OCI-M2 (cell line): ENCODE measurements around the gene STAMBP.
"Not testable (repeated sequence)": the region's sequence is repeated elsewhere in the genome, so short reads cannot be mapped to it uniquely, and the experiment has no call there.

Experiments
- DNase-seq: peaks from one replicate; lab custom pipeline; 2025; ENCODE audit not compliant: unreplicated experiment; lab: John Stamatoyannopoulos, UW

The STAMBP gene

DNA sequence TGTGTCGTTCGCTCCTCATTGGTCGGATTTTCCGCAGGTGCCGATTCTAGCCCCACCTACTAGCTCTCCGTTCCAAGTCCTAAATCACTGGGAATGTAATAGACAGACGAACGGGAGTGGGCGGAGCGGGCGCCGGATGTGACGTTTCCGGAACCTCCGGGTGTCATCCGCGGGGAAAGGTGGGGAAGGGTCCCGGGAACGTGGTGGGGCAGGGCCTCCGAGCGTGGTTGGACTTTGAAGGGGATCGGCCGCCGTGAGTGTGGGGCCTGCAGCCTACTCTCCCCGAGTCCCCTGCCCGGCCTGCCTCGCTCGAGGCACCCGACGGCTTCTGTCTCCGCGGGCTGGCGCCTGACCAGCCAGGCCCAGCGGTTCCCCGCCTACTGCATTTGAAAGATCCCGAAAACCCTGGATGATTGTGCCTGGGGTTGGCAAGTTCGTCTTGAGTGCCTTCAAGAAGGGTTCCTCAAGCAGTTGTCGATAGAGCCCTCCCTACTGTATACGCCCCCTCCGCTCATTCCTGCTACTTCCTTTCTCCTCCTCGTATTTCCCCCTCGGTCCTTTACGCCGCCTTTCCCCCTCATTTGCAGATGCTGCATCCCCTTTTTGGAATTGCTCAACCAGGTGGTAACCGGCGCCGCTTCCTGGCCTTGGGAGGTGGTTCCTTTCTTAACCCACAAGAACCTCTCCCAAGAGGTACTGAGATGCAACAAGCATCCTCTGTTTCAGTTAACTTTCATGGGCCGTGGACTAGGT lies at the start of gene STAMBP:
STAMBP (plus strand) TSS at position 144 of the 753 bp plus-strand sequence. CDS start 1,896 bp downstream, outside the sequence.
- DNase-seq: peak; percentile 50

DNA sequence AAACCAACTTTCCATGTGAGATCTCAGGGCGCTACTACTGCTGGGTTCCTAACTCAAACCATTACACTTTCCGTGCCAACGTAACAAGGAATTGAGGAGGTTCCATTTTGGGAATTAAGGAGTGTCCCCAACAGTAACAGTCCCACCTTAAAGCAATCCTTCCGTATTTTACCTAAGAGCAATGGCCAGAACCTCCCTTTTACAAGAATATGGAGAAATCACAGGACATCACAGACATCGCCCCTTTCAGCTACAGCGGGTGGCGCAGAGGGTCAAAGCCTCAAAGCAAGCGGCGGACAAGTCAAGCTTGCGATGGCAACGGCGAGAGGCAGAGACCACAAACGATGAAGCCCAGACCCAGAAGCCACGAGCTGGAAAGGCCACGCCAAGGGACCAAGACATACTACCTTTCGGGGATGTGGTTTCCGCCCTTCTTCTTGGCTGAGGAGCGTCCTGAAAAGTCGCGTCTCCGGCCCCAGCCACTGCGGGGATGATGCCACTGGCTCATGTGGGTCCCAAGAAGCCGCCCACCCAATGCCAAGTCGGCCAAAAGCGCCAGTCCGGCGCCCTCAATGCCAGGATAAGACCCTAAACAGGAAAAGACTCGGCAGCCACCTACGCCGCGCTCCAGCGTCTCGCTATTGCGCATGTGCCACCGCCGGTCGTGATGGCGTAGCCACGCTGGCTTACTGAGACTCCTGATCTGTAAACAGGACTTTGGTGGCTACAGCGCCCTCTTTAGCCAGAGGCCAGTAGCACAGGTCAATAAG lies 49.1 kb upstream of the STAMBP start, which contains the start of gene DUSP11:
DUSP11 (minus strand) TSS at position 637 of the 770 bp plus-strand sequence; CDS start at position 508, 129 bp downstream.
- peak; percentile 90 for DNase-seq

DNA sequence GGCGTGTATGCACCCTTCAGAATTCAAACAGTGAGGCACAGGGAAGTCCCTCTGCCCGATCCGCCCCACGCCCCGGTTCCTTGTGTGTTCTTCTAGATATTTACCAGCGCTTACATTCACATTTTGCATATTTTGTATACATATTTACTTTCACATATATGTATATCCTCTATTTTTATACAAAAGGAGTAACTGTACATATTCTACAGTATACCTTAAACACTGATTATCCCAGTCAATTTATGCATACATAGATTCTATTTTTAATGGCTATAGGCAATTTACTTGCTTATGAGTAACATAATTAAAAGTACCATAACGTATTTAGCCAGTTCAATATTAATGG lies 48.6 kb upstream of the STAMBP start:
- DNase-seq: no peak

DNA sequence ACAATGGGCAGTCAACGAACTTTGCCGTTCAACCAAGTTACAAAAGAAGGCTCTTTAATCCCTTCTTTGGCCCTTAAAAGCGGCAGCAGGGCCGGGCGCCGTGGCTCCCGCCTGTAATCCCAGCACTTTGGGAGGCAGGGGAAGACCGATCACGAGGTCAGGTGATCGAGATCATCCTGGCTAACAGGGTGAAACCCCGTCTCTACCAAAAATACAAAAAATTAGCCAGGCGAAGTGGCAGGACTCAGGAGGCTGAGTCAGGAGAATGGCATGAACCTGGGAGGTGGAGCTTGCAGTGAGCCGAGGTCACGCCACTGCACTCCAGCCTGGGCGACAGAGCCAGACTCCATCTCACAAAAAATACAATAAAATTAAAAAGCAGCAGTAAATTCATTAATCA lies 45.4 kb upstream of the STAMBP start:
- not testable (repeated sequence) for DNase-seq

DNA sequence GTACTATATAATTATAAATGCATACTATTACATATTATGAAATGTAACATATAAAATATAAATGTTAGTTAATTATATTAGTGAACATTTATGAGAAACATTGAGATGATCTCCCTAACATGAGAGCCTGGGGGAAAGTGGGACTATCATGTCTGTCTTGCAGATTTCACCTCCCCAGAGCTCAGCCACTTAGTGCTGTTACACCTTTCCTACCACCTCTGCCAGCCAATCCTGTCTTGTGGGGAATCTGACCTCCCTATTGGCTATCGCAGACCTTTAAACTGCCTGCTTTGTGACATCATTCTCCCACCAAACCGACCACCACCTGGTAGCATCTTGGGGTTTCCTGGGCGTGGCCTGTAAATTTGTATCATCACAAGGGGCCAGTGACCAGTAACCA lies 44.9 kb upstream of the STAMBP start, which contains the start of gene C2orf78:
C2orf78 (plus strand) TSS at position 301 of the 400 bp plus-strand sequence. CDS start 127 bp downstream, outside the sequence.
- not testable (repeated sequence) for DNase-seq

DNA sequence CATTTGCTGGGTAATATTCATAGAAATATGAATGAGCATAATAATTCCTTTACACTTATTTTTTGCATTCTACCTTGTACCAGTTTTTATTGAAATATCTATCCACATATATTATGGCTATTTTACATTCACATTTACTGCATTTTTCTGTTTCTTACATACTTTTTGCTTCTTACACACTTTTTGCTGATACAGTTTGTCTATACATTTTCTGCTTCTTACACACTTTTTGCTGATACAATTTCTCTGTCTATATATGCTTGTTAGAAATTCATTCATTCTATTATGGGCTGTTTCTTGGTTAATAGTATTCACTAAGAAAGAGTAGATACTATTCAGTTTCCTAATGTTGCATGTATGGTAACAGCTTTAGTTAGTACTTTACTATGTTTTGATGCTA lies 16.9 kb upstream of the STAMBP start:
- no peak for DNase-seq

DNA sequence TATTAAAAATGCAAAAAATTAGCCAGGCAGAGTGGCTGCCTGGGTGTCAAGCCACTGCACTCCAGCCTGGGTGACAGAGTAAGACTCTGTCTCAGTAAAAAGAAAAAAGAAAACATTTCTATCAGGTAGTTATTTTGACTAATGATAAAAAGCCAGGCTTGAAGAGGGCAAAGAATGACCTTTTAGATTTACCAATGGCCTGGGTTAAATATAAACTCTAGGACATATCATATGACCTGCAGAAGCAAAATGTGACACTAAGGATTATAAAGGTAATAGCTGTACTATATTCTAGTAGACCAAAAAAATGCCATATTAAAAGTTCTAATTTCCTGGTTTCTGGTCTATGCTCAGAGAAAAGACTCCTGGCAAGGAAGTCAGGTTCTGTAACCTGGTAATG lies 16.1 kb upstream of the STAMBP start:
- no peak for DNase-seq

DNA sequence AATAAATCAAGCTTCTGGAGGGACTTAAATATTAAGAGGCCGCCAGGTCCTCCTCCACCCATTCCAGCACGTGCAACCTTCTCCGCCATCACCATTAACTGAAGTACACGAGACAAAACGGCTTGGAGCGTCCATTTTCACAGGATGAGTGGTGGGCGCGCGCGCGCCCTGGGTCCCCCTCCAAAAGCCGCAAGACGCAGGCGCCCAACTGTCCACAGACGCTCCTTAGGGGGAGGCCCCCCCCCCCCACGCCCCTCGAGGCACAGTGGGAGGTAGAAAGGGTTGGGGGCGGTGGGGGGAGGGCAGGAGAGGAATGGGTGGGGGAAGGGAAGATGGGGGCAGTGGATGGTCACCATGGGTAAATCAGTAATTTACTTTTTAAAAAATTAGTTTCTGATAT lies 10.5 kb upstream of the STAMBP start:
- no peak for DNase-seq

DNA sequence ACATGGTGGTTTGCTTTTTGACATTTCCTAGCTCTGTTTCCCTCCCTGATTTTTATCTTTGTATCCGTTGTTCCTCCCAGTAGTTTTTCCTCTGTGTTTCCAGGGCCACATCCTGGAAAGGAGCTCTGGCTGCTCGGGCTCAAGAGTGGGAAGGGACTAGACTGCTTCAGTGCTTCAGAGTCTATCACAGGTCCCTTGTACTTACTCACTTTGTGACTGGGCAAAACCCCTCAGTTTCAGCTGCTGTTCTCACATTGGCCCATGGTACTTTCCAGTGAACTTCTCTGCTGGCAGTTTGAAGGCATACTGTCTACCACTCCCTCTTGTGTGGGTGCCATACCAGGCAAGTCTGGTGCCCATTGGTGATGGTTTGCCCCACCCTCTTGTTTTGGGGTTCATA lies 7.5 kb upstream of the STAMBP start:
- DNase-seq: no peak

DNA sequence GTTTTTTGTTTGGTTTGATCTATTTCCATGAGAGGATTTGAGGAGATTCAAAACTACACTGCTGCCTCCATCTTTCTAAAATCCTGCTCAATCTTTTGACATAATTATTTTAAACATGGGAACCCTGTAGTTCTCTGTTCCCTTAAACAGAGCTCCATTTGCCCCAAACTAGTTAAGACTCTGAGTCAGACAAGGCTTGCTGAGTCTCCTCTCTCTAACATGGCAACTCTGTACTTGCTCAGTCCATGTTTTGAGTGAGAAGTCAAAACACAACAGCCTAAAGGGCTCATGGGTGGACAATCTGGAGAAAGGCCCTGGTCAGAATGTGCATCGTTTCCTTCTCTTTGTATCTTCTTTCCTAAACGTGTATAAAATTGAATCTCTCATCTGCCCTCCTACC lies 7.1 kb upstream of the STAMBP start:
- DNase-seq: no peak

DNA sequence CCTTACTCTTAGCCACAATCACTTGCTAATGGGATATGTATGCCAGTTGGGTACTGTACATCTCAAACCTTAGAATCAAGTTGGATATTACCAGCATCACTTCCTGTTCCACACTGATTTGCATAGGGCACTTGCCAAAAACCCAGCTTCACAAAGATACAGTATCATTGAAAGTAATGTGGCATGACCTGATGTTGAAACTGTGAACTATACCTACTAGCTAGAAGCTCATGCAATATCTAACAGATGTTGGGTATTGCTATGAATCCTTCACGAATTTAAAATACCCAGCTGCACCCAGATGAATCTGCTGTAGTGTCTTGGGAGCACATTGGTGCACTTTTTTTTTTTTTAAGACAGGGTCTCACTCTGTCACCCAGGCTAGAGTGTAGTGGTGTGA lies 6.5 kb upstream of the STAMBP start:
- no peak for DNase-seq

DNA sequence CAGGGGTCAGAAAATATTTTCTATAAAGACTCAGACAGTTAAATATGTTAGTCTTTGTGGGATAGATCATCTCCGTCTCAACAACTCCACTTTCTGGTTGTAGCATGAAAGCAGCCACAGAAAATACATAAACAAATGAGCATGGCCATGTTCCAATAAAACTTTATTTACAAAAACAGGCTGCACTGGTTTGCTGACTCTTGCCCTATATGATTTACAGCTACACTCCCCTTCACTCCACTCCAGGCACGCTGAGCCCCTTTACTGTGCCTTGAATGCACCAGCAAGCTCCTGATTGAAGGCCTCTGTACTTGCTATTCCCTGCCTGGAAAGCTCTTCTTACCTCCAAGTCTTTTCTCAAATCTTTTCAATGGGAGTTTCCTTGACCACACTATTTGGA lies 5.8 kb upstream of the STAMBP start:
- no peak for DNase-seq

DNA sequence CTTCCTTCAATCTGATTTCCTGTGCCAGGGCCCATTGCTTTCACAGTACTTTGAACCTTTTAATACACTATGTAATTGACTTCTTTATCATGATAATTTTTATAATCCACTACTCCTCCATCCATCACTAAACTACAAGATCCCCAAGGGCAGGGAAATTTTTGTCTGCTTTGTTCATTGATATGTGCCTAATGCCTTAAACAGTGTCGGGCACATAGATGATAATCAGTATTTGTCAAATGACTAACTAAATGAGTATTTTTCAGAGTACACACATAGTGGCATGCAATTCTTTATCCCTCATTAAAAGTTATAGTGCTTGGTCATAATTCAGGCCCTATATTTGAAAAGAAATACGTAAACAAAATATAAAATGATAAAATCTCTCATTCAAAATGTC lies 5.3 kb upstream of the STAMBP start:
- DNase-seq: no peak

DNA sequence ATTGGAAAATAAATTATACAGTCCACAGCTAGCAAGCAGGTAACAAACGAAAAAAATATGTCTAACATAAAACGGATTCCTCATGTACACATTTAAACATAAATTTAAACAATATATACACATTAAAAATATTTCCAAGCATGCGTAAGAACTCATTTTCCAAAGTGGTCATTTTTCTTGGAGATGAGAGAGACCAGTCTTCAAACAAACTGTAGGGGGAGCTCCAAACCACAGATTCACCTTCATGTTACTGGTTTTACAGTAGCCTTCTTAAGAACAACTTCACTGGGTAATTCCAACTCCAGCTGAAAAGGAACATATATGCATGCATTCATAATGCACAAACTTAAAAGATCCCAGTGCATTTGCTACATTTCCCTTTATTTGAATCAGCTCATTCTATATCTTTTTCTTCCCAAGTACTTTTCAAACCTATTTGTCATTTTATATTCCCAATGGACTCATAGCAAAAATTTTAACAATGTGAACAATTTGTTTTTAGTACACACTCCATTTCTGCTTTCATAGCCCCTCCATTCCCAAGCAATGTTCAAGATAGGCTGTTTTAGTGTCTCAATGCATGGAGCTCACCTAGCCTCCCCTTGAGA lies 4.7 kb upstream of the STAMBP start:
- DNase-seq: peak; percentile 17

DNA sequence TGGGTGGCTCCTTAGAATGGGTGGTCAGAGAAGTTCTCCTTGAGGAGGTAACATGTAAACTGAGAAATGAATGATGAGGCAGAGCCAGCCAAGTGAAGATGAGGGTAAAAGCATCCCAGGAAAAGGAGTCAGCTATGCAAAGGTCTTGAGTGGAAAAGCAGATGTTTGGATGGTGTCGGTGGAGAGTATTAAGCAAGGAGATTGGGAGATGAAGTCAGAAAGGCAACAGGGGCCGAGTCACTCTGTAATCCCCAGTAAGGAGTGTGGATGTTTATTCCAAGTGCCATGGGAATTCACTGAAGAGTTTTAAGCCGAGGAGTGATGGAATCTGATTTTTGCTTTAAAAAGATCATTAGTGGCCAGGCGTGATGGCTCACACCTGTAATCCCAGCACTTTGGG lies 3.4 kb upstream of the STAMBP start:
- DNase-seq: no peak

DNA sequence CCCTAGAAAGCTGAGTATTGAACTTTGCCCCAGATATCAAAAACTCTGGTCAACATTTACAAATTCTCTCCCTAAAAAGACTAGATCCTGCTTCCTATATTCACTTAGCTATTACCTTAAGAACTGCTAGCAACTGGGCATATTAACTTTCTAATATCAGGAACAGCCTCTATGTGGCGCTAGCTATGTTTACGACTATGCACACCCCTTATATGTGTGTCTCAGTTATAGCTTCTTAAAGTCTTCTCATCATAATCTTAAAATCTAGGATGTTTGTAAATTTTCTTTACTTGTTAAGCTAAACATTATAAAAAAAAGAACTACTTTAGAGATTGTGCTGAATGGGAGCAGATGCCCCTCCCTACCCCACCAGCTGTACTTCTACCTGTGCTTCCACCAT lies 1.7 kb upstream of the STAMBP start:
- DNase-seq: peak; percentile 45

DNA sequence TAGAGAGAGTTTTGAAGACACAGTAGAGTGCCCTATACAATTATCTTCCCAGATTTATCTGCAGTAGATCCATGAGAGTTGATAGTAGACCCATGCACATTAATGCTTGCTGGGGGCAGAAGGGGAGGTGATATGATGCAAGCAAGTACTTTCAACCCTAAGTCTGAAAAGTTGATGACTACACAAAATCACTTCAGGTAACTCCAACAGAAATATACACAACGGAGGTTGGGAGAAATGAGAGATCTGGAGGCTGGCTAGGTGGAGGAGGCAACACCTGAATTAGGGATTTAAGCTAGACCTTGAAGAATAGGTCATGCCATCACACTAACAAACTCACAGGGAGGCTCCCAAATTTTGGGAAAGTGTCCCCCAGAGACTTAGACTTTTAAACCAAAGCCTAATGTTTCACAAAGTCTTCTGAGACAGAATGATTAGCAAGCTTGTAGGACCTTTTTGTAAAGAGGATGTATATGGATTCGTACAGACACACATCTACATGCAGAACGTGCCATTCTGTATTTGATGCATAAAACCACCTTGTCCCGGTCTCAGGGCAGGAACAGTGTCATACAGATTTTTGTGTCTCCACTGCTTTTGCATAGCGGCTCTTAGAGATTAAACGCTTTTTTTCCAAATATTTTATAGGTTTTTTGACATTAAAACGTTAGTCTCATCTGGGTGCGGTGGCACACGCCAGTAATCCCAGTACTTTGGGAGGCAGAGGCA lies 937 bp upstream of the STAMBP start:
- DNase-seq: no peak

DNA sequence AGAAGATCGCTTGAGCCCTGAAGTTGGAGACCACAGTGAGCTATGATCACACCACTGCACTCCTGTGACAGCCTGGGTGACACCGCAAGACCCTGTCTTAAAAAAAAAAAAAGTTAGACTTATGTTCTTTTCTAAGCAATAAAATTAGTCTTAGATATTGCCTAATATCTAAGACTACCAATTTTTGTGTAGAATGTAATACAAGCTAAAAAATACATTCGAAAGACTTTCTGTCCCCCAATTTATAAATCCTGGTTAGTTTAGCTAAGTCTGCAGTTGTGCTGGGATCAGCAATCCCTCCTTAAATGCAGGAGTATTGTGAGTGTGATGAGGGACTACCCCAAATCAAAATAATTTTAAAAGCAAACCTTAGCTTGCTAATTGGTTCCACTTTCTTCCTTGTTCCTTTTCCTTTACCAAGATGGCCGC lies 358 bp upstream of the STAMBP start:
- DNase-seq: no peak

DNA sequence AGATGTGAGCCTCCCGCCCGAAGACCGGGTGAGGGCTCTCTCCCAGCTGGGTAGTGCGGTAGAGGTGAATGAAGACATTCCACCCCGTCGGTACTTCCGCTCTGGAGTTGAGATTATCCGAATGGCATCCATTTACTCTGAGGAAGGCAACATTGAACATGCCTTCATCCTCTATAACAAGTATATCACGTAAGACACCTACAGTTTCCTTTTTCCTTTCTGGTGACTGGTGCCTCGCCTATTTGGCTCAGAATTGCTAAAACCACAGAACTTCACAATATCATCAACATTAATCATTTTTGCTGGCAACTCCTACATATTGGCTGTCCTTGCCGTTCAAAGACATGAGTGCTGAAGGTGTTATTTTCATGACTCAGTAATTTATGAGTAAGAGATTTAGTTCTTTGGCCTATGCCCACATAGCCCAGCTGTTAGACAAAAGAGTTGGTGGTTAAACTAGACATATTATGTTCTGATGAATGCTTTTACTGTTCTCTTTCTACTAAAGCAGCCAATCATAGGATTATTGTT lies 2.2 kb downstream of the STAMBP start:
- DNase-seq: no peak

DNA sequence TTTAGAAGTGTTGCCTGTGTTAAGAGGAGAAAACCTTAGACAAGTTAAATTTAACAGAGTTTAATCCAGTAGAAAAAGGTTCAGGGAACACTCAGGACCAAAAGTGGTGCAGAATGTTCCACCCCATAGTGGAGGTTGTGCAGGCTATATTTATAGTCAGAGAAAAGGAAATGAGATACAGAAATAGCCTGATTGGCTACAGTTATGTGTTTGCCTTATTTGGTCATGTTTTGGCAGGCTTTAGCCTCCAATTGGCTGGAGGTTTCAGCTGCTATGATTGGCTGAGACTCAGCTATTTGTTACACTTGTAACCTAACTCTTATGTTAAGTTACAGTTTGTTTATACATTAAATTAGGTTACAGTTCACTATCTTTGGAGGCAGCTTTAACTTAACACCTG lies 4.2 kb downstream of the STAMBP start:
- DNase-seq: no peak
